ENCODE results near the gene CSGALNACT2.

The CSGALNACT2 gene

GRCh38 chr10:43112608-43112961, 25.7 kb upstream of the CSGALNACT2 start:
- no peak for DNase-seq

DNA sequence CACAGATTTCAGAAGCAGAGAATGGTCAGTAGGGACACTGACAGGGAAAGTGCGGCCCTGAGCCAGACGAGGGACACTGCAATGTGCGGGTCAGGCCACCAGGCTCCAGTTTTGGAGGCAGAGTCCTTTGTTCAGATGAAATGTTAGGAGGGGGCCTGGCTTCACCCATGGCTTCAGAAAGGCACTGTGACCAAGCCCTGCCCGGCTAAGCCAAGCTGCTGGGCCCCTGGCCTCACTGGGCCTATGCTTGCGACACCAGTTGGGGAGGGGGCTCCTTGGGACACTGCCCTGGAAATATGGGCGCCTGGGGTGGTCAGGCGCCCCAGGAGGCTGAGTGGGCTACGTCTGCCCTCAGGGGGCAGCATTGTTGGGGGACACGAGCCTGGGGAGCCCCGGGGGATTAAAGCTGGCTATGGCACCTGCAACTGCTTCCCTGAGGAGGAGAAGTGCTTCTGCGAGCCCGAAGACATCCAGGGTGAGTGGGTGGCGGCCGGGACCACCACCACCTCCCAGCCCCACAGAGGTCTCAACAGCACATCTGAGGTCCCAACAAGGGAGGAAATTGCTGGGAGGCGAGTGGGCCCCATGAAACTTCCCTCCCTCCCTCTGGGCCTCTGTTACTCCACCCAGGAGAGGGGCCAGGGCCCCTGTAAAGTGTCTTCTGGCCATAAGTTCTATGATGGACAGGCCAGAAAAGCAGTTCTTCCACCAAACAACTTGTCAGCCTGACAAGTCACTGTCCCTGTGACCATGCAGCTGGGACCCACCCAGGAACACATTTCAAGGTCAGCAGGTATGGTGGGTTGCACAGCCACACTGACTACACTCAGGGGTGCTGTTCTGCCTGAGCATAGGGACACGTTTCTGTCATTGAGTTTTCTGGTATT, 24.8 kb upstream of the CSGALNACT2 start:
- DNase-seq: no peak

GRCh38 chr10:43114088-43114742, 24.0 kb upstream of the CSGALNACT2 start:
- no peak for DNase-seq

- DNase-seq: no peak
Observed at GRCh38 chr10:43114743-43115611, 23.3 kb upstream of the CSGALNACT2 start.

GRCh38 chr10:43115881-43116595, 22.2 kb upstream of the CSGALNACT2 start:
- no peak for DNase-seq

DNA sequence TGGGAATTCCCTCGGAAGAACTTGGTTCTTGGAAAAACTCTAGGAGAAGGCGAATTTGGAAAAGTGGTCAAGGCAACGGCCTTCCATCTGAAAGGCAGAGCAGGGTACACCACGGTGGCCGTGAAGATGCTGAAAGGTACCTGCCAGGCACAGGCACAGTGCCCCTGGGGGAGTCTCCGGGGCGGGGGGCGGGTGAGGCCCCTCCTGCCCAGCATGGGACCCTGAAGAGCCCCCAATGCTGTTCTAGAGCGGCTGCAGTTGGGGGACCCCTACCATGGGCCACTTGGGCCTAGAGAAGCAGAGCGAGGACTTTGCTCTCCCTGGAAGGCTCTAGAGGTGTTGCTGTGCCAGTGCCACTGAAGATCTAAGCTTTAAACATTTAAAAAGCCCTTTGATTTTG, 21.6 kb upstream of the CSGALNACT2 start:
- no peak for DNase-seq

- DNase-seq: no peak
Observed at GRCh38 chr10:43117031-43117776, 21.0 kb upstream of the CSGALNACT2 start.

DNA sequence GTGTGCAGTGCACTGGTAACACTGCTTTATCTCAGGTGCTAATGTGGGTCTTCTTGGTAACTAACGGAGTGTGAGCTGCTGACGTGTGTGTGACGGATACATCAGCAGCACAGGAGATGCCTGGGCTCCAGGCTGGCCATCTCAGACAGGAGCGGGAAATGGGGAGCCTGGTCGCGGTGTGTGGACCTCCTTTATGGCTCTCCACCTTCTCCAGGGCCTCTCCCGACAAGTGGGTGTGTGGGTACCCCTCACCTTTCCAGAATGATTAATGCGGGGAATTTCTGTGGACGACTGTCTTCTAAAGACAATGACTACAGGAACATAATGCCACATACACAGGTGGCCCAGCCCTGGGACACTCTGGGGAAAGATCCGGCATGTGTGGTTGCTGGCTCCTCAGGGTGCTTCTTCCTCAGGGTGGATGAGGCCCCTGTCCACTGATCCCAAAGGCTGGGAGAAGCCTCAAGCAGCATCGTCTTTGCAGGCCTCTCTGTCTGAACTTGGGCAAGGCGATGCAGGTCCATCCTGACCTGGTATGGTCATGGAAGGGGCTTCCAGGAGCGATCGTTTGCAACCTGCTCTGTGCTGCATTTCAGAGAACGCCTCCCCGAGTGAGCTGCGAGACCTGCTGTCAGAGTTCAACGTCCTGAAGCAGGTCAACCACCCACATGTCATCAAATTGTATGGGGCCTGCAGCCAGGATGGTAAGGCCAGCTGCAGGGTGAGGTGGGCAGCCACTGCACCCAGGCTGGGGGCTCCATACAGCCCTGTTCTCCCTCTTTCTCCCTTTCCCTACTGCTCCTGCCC, 20.3 kb upstream of the CSGALNACT2 start:
- no peak for DNase-seq

DNA sequence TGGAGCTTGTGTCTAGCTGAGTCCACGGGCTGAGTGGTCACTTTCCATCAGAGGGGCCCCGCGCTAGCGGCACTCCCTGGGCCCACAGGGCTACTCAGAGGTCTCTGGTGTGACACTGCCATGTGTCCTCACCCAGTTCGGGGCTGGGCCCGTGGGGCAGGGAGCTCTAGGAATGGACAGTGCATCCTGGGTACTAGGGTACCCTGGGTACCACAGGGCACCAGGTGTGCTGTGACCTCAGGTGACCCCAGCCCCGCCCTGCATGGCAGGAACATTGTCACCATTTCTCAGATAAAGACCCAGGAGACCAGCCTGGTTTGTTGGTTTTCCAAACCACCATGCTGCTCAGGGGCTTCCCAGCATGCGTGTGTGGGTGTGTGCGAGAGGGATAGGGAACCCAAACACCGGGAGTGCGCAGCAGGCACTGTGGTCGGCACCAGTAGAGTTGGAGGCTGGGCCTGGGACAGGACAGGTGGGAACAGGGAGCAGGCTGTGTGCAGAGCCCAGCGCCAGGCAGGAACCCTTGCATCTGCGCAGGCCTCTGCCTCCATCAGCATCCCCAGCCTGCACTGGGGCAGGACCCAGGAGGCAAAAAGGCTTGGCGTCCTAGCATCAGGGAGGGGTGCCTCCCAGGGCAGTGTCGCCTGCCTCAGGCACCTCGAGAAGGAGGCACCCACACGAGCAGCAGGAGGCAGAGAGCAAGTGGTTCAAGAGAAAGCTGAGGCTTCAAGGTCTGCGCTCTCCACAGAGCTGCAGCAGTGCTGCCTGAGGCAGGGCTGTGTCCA, 19.4 kb upstream of the CSGALNACT2 start:
- DNase-seq: no peak

- DNase-seq: no peak
Observed at GRCh38 chr10:43119416-43120115, 18.7 kb upstream of the CSGALNACT2 start.

- no peak for DNase-seq
Observed at GRCh38 chr10:43120116-43120928, 17.9 kb upstream of the CSGALNACT2 start.

GRCh38 chr10:43120929-43121314, 17.3 kb upstream of the CSGALNACT2 start:
- DNase-seq: peak; percentile 72

DNA sequence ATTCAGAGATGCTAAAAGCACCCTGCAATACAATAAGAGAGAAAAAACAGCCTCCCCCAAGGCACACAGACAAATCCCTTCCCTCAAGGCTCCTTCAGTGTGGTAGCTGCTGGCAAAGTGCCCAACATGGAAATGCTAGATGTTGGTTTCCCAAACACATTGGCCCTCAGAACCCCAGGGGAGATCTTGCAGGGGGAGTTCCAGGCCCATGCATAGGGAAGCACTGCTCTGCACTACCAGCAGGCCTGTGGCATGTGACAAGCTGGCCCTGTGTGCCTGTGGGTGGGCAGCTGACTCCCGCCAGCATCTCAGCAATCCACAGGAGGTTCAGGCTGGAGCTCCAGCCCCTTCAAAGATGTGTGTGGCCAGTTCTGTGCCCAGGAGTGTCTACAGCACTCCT, 16.8 kb upstream of the CSGALNACT2 start:
- no peak for DNase-seq

- DNase-seq: no peak
Observed at GRCh38 chr10:43122096-43122495, 16.1 kb upstream of the CSGALNACT2 start.

GRCh38 chr10:43122826-43123225, 15.4 kb upstream of the CSGALNACT2 start:
- no peak for DNase-seq

DNA sequence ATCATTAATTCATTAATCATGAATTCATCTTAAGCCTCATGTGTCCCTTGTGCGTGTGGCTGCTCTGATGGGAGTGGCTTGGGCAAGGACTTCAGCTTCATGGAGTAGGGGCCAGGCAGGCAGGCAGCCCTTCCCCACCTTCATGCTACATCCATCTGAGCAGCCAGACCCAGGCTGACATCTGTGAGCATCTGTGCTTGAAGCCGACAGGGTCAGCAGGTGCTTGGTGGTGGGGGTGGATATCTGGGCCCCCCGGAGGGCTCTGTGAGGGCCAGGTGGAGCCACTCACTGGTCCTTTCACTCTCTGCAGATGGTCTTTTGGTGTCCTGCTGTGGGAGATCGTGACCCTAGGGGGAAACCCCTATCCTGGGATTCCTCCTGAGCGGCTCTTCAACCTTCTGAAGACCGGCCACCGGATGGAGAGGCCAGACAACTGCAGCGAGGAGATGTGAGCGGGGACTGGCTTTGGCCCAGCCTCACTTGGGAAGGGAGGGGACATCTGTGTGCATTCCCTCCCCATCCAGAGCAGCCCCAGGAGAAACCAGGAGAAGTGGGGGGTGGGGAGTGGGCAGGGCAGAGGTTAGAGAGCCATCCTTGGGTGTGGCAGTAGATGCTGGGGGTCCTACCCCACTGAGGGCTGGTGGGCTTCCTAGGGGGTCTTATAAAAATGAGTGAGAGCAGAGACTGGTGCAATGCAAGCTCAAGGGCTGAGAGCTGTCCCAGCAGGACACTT, 14.7 kb upstream of the CSGALNACT2 start:
- DNase-seq: no peak

DNA sequence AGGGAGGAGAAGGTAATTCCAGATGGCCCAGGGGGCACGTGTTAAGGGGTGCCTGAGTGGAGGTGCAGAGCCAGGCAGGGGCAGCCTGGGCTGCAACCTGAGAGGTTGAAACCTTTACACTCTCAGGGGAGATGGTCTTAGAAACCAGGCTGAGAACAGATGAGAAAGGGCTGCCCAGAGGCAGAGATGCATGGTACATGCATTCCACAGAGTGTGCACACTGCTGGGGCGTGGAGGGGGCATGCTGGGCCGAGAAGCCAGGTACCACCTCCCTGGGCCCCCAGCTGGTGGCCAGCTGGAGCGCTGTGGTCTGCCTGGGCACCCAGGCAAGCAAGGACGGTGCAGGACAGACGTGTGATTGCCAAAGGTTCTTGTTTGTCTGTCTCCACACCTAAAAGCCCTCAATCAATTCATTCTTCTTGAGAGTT, 14.1 kb upstream of the CSGALNACT2 start:
- DNase-seq: no peak
